ENCODE data around the gene STAT5A.

GRCh38 chr17:42287977-42288802 is at the start of gene STAT5A:
- TF ChIP-seq, protein P1, sequence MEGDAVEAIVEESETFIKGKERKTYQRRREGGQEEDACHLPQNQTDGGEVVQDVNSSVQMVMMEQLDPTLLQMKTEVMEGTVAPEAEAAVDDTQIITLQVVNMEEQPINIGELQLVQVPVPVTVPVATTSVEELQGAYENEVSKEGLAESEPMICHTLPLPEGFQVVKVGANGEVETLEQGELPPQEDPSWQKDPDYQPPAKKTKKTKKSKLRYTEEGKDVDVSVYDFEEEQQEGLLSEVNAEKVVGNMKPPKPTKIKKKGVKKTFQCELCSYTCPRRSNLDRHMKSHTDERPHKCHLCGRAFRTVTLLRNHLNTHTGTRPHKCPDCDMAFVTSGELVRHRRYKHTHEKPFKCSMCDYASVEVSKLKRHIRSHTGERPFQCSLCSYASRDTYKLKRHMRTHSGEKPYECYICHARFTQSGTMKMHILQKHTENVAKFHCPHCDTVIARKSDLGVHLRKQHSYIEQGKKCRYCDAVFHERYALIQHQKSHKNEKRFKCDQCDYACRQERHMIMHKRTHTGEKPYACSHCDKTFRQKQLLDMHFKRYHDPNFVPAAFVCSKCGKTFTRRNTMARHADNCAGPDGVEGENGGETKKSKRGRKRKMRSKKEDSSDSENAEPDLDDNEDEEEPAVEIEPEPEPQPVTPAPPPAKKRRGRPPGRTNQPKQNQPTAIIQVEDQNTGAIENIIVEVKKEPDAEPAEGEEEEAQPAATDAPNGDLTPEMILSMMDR (optimal IDR thresholded peaks at IDR 0.05 in 1 of 3, IDR thresholded peaks at IDR 0.05 in 1 of 3, conservative IDR thresholded peaks at IDR 0.05 in 1 of 3; ENCODE audit: extremely low read depth in 1 of 3, insufficient read depth in 2 of 3, low read length in 3 of 3), result no peak
- peak; percentile 5 for TF ChIP-seq EZH2 (IDR thresholded peaks at IDR 0.05; ENCODE audit: low read length)
